SK-N-SH (cell line): Measurements from ENCODE around the gene SEMA3D. TPM values are rescaled to one million over a fixed set of nuclear protein-coding genes. Genes with fewer than 3 reads are reported as not detected.

Experiments used
- CTCF ChIA-PET: fragments of 300-600, 350-600 bp; formaldehyde crosslinking; extraction: SDS; loops from one replicate; lab custom pipeline; 2021; lab: Yijun Ruan, JAX
- POLR2A ChIA-PET: fragments of 350-600 bp; sonication (Branson Sonifier 250); formaldehyde crosslinking; extraction: SDS; loops from one replicate; lab custom pipeline; 2020; ENCODE audit warnings: antibody characterized with exemption, inconsistent platforms; lab: Yijun Ruan, JAX
- DNase-seq: peaks from one replicate; pipeline ENCODE4 v3.0.0; 2012
- H2AFZ ChIP-seq: fragments of 200-600 bp; sonication (generic); 2 replicates; pipeline ENCODE4 v1.8.1; 2016; ENCODE audit warnings: antibody characterized with exemption, mild to moderate bottlenecking, low read depth
- H3F3A ChIP-seq: fragments of 200-600 bp; sonication (generic); replicated peaks from 2 replicates; pipeline ENCODE3; 2016; ENCODE audit warnings: antibody characterized with exemption, mild to moderate bottlenecking; ENCODE audit not compliant: insufficient read depth
- H3K27ac ChIP-seq, 2 experiments: fragments of 200-500 bp in 1 of 2; fragments of 200-600 bp in 1 of 2; sonication (Bioruptor generic) in 1 of 2; sonication (generic), shearing (Covaris generic) in 1 of 2; 2 replicates each; pipeline versions ENCODE4 v1.5.1 to v1.6.1; 2014 to 2016; ENCODE audit warnings: low read depth in 2 of 2, inconsistent platforms in 1 of 2, low read length in 1 of 2, mild to moderate bottlenecking in 1 of 2, mixed read lengths in 1 of 2
- H3K27me3 ChIP-seq: fragments of 200-600 bp; sonication (generic), shearing (Covaris generic); 2 replicates; pipeline ENCODE4 v1.6.1; 2016; ENCODE audit warnings: mixed run types; ENCODE audit not compliant: insufficient read depth
- H3K36me3 ChIP-seq, 2 experiments: fragments of 200-500 bp in 1 of 2; fragments of 200-600 bp in 1 of 2; sonication (Bioruptor generic) in 1 of 2; sonication (generic) in 1 of 2; replicated peaks in 1 of 2; 2 replicates each; pipeline versions ENCODE3 to v1.5.1; 2014 to 2016; ENCODE audit warnings: low read length in 1 of 2, mild to moderate bottlenecking in 1 of 2; ENCODE audit not compliant: insufficient read depth in 2 of 2, control insufficient read depth in 1 of 2
- H3K4me1 ChIP-seq, 2 experiments: fragments of 200-500 bp in 1 of 2; fragments of 200-600 bp in 1 of 2; sonication (Bioruptor generic) in 1 of 2; sonication (generic), shearing (Covaris generic) in 1 of 2; 2 replicates each; pipeline versions ENCODE4 v1.5.1 to v1.6.1; 2014 to 2016; ENCODE audit warnings: low read depth in 1 of 2, low read length in 1 of 2, mixed run types in 1 of 2; ENCODE audit not compliant: insufficient read depth in 2 of 2, control insufficient read depth in 1 of 2
- H3K4me2 ChIP-seq: fragments of 200-600 bp; sonication (generic), shearing (Covaris generic); 2 replicates; pipeline ENCODE4 v1.6.1; 2017; ENCODE audit warnings: mixed run types
- H3K4me3 ChIP-seq, 2 experiments: fragments of 200-500 bp in 1 of 2; fragments of 200-600 bp in 1 of 2; sonication (Bioruptor generic) in 1 of 2; sonication (generic), shearing (Covaris generic) in 1 of 2; 2 replicates each; pipeline versions ENCODE4 v1.5.1 to v1.8.1; 2014 to 2016; ENCODE audit warnings: low read depth in 2 of 2, inconsistent platforms in 1 of 2, low read length in 1 of 2, mild to moderate bottlenecking in 1 of 2, mixed read lengths in 1 of 2, moderate library complexity in 1 of 2
- H3K79me2 ChIP-seq: fragments of 200-600 bp; sonication (generic); 2 replicates; pipeline ENCODE4 v1.8.1; 2017; ENCODE audit warnings: mild to moderate bottlenecking; ENCODE audit not compliant: insufficient read depth
- H3K9ac ChIP-seq: fragments of 200-600 bp; sonication (generic); 2 replicates; pipeline ENCODE4 v1.6.1; 2017; ENCODE audit warnings: mixed run types
- H3K9me2 ChIP-seq: fragments of 200-600 bp; sonication (generic); 2 replicates; pipeline ENCODE4 v1.6.1; 2017; ENCODE audit warnings: mixed run types
- H3K9me3 ChIP-seq: fragments of 200-600 bp; sonication (generic); 2 replicates; pipeline ENCODE4 v1.6.1; 2017; ENCODE audit warnings: mixed run types, mild to moderate bottlenecking, moderate library complexity
- H4K20me1 ChIP-seq: fragments of 200-600 bp; sonication (generic); 2 replicates; pipeline ENCODE4 v1.6.1; 2017; ENCODE audit warnings: mild to moderate bottlenecking, mixed run types; ENCODE audit not compliant: insufficient read depth
- CTCF ChIP-seq: fragments of 200-600 bp; sonication (generic); IDR thresholded peaks from 2 replicates; pipeline ENCODE4 v1.6.1; 2017; ENCODE audit warnings: antibody characterized with exemption, mild to moderate bottlenecking, moderate library complexity
- EP300 ChIP-seq, 2 experiments: IDR thresholded peaks; 2 replicates each; pipeline versions ENCODE4 v1.4.0 to v1.6.1; 2012; ENCODE audit warnings: borderline replicate concordance in 1 of 2, low read depth in 1 of 2, low read length in 1 of 2
- EZH2phosphoT487 ChIP-seq: fragments of 200-600 bp; sonication (generic); IDR thresholded peaks from 2 replicates; pipeline ENCODE4 v1.6.1; 2017; ENCODE audit warnings: low read depth, mixed run types, mild to moderate bottlenecking, antibody characterized with exemption, moderate library complexity, borderline replicate concordance
- FOSL2 ChIP-seq: IDR thresholded peaks from 2 replicates; pipeline ENCODE4 v1.4.0; 2012; ENCODE audit warnings: low read depth, mild to moderate bottlenecking, moderate library complexity, borderline replicate concordance
- FOXJ3 ChIP-seq: sonication (generic); formaldehyde crosslinking; IDR thresholded peaks from 2 replicates; pipeline ENCODE4 v1.5.1; 2020; ENCODE audit warnings: mild to moderate bottlenecking, missing genetic modification reagents
- FOXM1 ChIP-seq: IDR thresholded peaks from 2 replicates; pipeline ENCODE4 v1.4.0; 2012; ENCODE audit warnings: low read depth, mild to moderate bottlenecking
- GATA2 ChIP-seq: sonication (generic); formaldehyde crosslinking; IDR thresholded peaks from 2 replicates; pipeline ENCODE4 v1.5.0; 2020; ENCODE audit warnings: mild to moderate bottlenecking, missing genetic modification reagents
- IRF3 ChIP-seq: fragments of 150-350 bp; IDR thresholded peaks from 2 replicates; pipeline ENCODE4 v1.6.1; 2016; ENCODE audit warnings: mild to moderate bottlenecking, low read depth, low read length
- JUND ChIP-seq: IDR thresholded peaks from 2 replicates; pipeline ENCODE4 v1.4.0; 2012
- MXI1 ChIP-seq: IDR thresholded peaks from 2 replicates; pipeline ENCODE4 v1.6.1; 2012; ENCODE audit warnings: mild to moderate bottlenecking, low read depth, low read length, improper control_type of control experiment
- NFIC ChIP-seq: IDR thresholded peaks from 2 replicates; pipeline ENCODE4 v1.4.0; 2012; ENCODE audit warnings: borderline replicate concordance
- NRF1 ChIP-seq: IDR thresholded peaks from 2 replicates; pipeline ENCODE4 v1.6.1; 2012; ENCODE audit warnings: low read depth, mild to moderate bottlenecking, low read length
- PBX3 ChIP-seq: IDR thresholded peaks from 2 replicates; pipeline ENCODE4; 2012
- POLR2AphosphoS5 ChIP-seq: IDR thresholded peaks from 2 replicates; pipeline ENCODE4 v1.6.1; 2012; ENCODE audit warnings: low read depth, low read length
- RCOR1 ChIP-seq: fragments of 150-350 bp; IDR thresholded peaks from 2 replicates; pipeline ENCODE4 v1.6.1; 2017; ENCODE audit warnings: antibody characterized with exemption, low read length
- REST ChIP-seq: IDR thresholded peaks from 2 replicates; pipeline ENCODE4 v1.6.1; 2012; ENCODE audit warnings: mild to moderate bottlenecking, low read depth, low read length, moderate library complexity
- RFX5 ChIP-seq: IDR thresholded peaks from 2 replicates; pipeline ENCODE4 v1.6.1; 2012; ENCODE audit warnings: mild to moderate bottlenecking, improper control_type of control experiment, low read length
- SIN3A ChIP-seq: IDR thresholded peaks from 2 replicates; pipeline ENCODE4 v1.6.1; 2012; ENCODE audit warnings: low read depth, mild to moderate bottlenecking, low read length, moderate library complexity, borderline replicate concordance
- SMC3 ChIP-seq: IDR thresholded peaks from 2 replicates; pipeline ENCODE4 v1.6.1; 2012; ENCODE audit warnings: low read depth, low read length, improper control_type of control experiment
- TAF1 ChIP-seq: IDR thresholded peaks from 2 replicates; pipeline ENCODE4 v1.6.1; 2012; ENCODE audit warnings: low read depth, mild to moderate bottlenecking, low read length, moderate library complexity, borderline replicate concordance
- TCF12 ChIP-seq: IDR thresholded peaks from 2 replicates; pipeline ENCODE4 v1.4.0; 2012
- TEAD4 ChIP-seq: IDR thresholded peaks from 2 replicates; pipeline ENCODE4 v1.4.0; 2012; ENCODE audit warnings: mild to moderate bottlenecking, borderline replicate concordance; ENCODE audit not compliant: insufficient read depth
- USF2 ChIP-seq: fragments of 150-350 bp; IDR thresholded peaks from 2 replicates; pipeline ENCODE4 v1.6.1; 2017; ENCODE audit warnings: antibody characterized with exemption, low read length, low read depth, borderline replicate concordance
- YY1 ChIP-seq: IDR thresholded peaks from 2 replicates; pipeline ENCODE4 v1.4.0; 2012; ENCODE audit warnings: low read depth, mild to moderate bottlenecking
- WGBS: methylation state at CpG from one replicate; pipeline ENCODE4 v1.1.6; 2017; ENCODE audit warnings: low lambda C conversion rate; 5-methylcytosine and 5-hydroxymethylcytosine counted together
- polyA plus RNA-seq, 3 experiments: library from polyadenylated mRNA; depleted of rRNA; stranded (reverse); fragments of >200 nt; gene quantifications; 2 replicates each; pipeline ENCODE4 v1.2.3, GENCODE V29; 2012

SEMA3D gene
- polyA plus RNA-seq, 1 of the 3 experiments (the other 2 are of a cell fraction): 30.1 TPM

GRCh38 chr7:85025312-85025756 is 161.5 kb downstream of the SEMA3D start:
- no peaks in the 10 kb centered on the region for H4K20me1 ChIP-seq
- H3K27me3 ChIP-seq: no peaks in the 10 kb centered on the region
- ChIA-PET CTCF (interaction anchor here (0.9 to 12.5 kb wide), 6 partner anchors 11 to 1090 kb away, joined by 3 to 268 read pairs (median 10); no protein-coding TSS in a partner anchor), POLR2A (no interaction called here)
- peak overlapping the region in 1 of 2 experiments; percentile 1; a peak in 2 of 4 replicates for H3K27ac ChIP-seq
- no peak overlapping the region for H3K9ac ChIP-seq
- peak; percentile 63 for TF ChIP-seq PBX3
- peak; percentile 68; the same call in 1 of the 2 replicates for TF ChIP-seq NFIC
- no peak for TF ChIP-seq IRF3
- TF ChIP-seq TAF1: no peak
- TF ChIP-seq USF2: no peak
- TF ChIP-seq CTCF: no peak
- no peak for TF ChIP-seq RFX5
- peak in 1 of 2 experiments; percentile 24; a peak in 1 of 4 replicates for TF ChIP-seq EP300 (IDR thresholded peaks at IDR 0.05; ENCODE audit: borderline replicate concordance in 1 of 2, low read depth in 1 of 2, low read length in 1 of 2)
- no peak for TF ChIP-seq REST
- no peak for TF ChIP-seq GATA2 (CRISPR knock-in tag)
- no peak for TF ChIP-seq MXI1
- TF ChIP-seq TCF12: peak; percentile 56
- no peak for TF ChIP-seq RCOR1
- TF ChIP-seq FOXM1: no peak
- no peak for TF ChIP-seq NRF1
- no peak for TF ChIP-seq SIN3A
- TF ChIP-seq TEAD4: 0 out of 2 replicates have a peak, but pooled peaks have one; percentile 33
- TF ChIP-seq SMC3: no peak
- no peak for TF ChIP-seq YY1
- no peak for TF ChIP-seq FOXJ3
- TF ChIP-seq JUND: no peak
- TF ChIP-seq EZH2phosphoT487: no peak
- TF ChIP-seq POLR2AphosphoS5: no peak; the same call in 1 of the 2 replicates
- no peak for TF ChIP-seq FOSL2
- peak overlapping the region; percentile 9; the same call in 1 of the 2 replicates for H3K4me2 ChIP-seq
- H3K36me3 ChIP-seq: peaks cover 0 to 16% of the 10 kb centered on the region in 2 experiments
- 67% methylated on average over 3 of the region's 3 CpGs for WGBS
- no peak overlapping the region for H3K4me3 ChIP-seq
- H3K79me2 ChIP-seq: no peaks in the 10 kb centered on the region
- peaks cover 6% of the 10 kb centered on the region for H3F3A ChIP-seq
- H3K9me3 ChIP-seq: no peaks in the 10 kb centered on the region
- H3K9me2 ChIP-seq: no peaks in the 10 kb centered on the region
- peaks cover 0 to 12% of the 10 kb centered on the region in 2 experiments; a peak in 2 of 4 replicates for H3K4me1 ChIP-seq
- no peak for DNase-seq
- no peak overlapping the region for H2AFZ ChIP-seq
